ENCODE measurements around the gene NALCN. TPM values are rescaled to one million over a fixed set of nuclear protein-coding genes. Genes with fewer than 3 reads are reported as not detected.

Gene NALCN
- total and polyA plus RNA-seq, 12 donors, result 1.4 to 8.3 (median 3.1) TPM

DNA sequence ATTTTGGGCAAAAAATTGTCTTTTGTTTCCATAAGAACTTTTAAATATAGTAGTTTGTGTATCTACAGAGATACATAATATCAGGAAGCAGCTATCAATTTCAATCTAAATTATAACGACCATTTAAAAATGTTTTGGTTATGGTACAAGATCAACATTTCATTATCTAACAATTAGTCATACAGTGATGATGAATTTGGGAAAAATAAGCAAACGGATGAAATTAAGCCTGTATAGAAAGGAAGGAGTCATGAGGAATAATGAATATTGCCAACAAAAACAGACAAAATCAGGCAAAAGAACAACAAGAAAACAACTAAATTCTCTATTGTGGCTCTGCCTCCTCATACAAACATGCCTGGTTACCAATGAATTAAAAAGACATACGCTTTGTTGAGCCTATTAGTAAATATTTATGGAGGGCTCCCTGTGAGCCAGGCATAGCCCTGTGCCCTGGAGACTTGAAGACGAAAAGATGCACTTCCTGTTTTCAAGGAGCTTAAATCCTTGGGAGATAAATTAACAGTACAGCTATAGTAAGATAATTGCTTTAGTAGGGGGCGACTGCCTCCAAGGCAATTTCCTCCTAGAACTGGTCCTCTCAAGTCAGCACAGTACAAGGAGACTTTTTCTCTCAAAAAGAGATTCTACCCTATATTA lies 73.0 kb downstream of the NALCN start:
- intact Hi-C loops (cut with DNase I), result no loop called here
- TF ChIP-seq POLR2A (IDR thresholded peaks at IDR 0.05), result no peak
- TF ChIP-seq, protein P1, sequence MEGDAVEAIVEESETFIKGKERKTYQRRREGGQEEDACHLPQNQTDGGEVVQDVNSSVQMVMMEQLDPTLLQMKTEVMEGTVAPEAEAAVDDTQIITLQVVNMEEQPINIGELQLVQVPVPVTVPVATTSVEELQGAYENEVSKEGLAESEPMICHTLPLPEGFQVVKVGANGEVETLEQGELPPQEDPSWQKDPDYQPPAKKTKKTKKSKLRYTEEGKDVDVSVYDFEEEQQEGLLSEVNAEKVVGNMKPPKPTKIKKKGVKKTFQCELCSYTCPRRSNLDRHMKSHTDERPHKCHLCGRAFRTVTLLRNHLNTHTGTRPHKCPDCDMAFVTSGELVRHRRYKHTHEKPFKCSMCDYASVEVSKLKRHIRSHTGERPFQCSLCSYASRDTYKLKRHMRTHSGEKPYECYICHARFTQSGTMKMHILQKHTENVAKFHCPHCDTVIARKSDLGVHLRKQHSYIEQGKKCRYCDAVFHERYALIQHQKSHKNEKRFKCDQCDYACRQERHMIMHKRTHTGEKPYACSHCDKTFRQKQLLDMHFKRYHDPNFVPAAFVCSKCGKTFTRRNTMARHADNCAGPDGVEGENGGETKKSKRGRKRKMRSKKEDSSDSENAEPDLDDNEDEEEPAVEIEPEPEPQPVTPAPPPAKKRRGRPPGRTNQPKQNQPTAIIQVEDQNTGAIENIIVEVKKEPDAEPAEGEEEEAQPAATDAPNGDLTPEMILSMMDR (IDR thresholded peaks at IDR 0.05), result no peak
- no peaks in the 10 kb centered on the region for H3K36me3 ChIP-seq (replicated peaks in 1 of 2)

DNA sequence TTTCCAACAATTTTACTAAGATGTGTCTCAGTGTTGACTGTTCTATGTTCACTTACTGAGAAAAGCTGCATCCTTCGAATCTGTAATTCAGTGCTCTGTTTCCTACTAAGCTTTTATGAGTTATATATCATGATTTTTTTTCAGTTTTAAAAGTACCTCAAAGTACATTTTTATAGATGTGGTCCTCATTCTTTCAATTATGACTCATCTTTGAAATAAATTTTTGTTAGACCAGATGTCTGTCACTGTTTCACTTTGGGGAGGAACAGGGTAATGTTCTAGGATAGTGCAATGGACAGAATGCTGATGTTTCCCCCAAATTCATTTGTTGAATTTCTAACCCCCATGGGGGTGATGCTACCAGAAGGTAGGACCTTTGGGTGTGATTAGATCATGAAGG lies 74.8 kb downstream of the NALCN start:
- H3K9me3 ChIP-seq (replicated peaks in 1 of 3), result no peaks in the 10 kb centered on the region
- H3K4me1 ChIP-seq (replicated peaks in 1 of 2), result no peaks in the 10 kb centered on the region
- WGBS, 4 donors, result 67 to 80% (median 77%) methylated on average over 1 of the region's 1 CpG
- H3K4me3 ChIP-seq, result no peak overlapping the region
- no peaks in the 10 kb centered on the region for H3K27me3 ChIP-seq
- intact Hi-C loops (cut with DNase I), result no loop called here
- TF ChIP-seq, protein P1 (IDR thresholded peaks at IDR 0.05), result no peak
- TF ChIP-seq POLR2A (IDR thresholded peaks at IDR 0.05), result no peak
- no peaks in the 10 kb centered on the region for H3K36me3 ChIP-seq (replicated peaks in 1 of 2)
- no peak for DNase-seq
- H3K27ac ChIP-seq, result no peak overlapping the region

More for the DNA sequence above, 73.0 kb downstream of the NALCN start:
- Histone ChIP-seq H3K27me3 (no peaks in the 10 kb centered on the region), H3K9me3 (replicated peaks in 1 of 3) (no peaks in the 10 kb centered on the region), H3K4me1 (replicated peaks in 1 of 2) (no peaks in the 10 kb centered on the region), H3K27ac (no peak overlapping the region), H3K4me3 (no peak overlapping the region)
- 48 to 56% (median 54%) methylated on average over 5 of the region's 5 CpGs for WGBS, 4 donors
- no peak for DNase-seq

- intact Hi-C loops (cut with DNase I), result no loop called here
- no peak for DNase-seq
- no peak overlapping the region for H3K27ac ChIP-seq
- H3K36me3 ChIP-seq (replicated peaks in 1 of 2), result no peaks in the 10 kb centered on the region
- TF ChIP-seq, protein P1 (IDR thresholded peaks at IDR 0.05), result no peak
- TF ChIP-seq POLR2A (IDR thresholded peaks at IDR 0.05), result no peak
- H3K9me3 ChIP-seq (replicated peaks in 1 of 3), result no peaks in the 10 kb centered on the region
- WGBS, 4 donors, result 74 to 89% (median 79%) methylated on average over 5 of the region's 5 CpGs
- H3K4me3 ChIP-seq, result no peak overlapping the region
- H3K27me3 ChIP-seq, result no peaks in the 10 kb centered on the region
- no peaks in the 10 kb centered on the region for H3K4me1 ChIP-seq (replicated peaks in 1 of 2)
Observed at GRCh38 chr13:101339202-101339601, 77.1 kb downstream of the NALCN start.

DNA sequence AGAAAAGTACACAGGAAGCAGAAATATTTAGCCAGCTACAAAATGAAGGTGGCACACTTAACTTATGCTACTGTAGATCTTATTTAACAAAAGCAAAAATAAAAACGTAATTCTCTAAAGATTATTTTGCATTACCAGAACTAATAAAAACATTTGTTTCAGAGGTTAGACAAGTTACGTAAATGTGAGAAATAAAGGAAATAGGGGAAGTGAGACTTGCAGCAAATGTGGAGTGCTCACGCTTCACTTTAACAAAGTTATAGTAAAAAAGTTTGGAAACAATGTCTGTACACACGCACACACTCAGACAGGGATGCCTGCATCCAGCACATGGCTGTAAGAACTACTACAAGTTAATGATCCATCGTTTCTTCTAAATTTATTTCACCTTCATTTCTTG lies 83.7 kb downstream of the NALCN start:
- Histone ChIP-seq H3K36me3 (replicated peaks in 1 of 2) (no peaks in the 10 kb centered on the region), H3K4me3 (no peak overlapping the region), H3K9me3 (replicated peaks in 1 of 3) (no peaks in the 10 kb centered on the region), H3K27me3 (no peaks in the 10 kb centered on the region), H3K4me1 (replicated peaks in 1 of 2) (no peaks in the 10 kb centered on the region), H3K27ac (no peak overlapping the region)
- WGBS, 4 donors, result 68 to 82% (median 78%) methylated on average over 5 of the region's 5 CpGs
- DNase-seq, result no peak
- intact Hi-C loops (cut with DNase I), result no loop called here
- TF ChIP-seq, protein P1 (IDR thresholded peaks at IDR 0.05), result no peak
- no peak for TF ChIP-seq POLR2A (IDR thresholded peaks at IDR 0.05)

All from adrenal gland (tissue), 12 donors.